Measurements from ENCODE around the gene PACSIN3. TPM values are rescaled to one million over a fixed set of nuclear protein-coding genes. Genes with fewer than 3 reads are reported as not detected.

The PACSIN3 gene
- total and polyA plus RNA-seq, 2 donors (not counting 1 experiment from before 2014, with no cell fraction given), result 10.8 to 19.8 TPM

- Histone ChIP-seq H3K27ac (ENCODE audit: insufficient read depth, low read length) (no peak overlapping the region), H2AFZ (ENCODE audit: low read length) (no peak overlapping the region), H4K20me1 (ENCODE audit: control insufficient read depth, extremely low read depth, insufficient read depth, low read length) (no peaks in the 10 kb centered on the region), H3K79me2 (ENCODE audit: control insufficient read depth, insufficient read depth, low read length) (no peaks in the 10 kb centered on the region), H3K9me3 (ENCODE audit: control insufficient read depth, insufficient read depth, low read depth, low read length) (no peaks in the 10 kb centered on the region), H3K4me1 (ENCODE audit: control insufficient read depth, extremely low read depth, insufficient read depth, low read length) (no peaks in the 10 kb centered on the region), H3K27me3 (ENCODE audit: control insufficient read depth, insufficient read depth, low read length) (no peaks in the 10 kb centered on the region), H3K36me3 (ENCODE audit: control insufficient read depth, insufficient read depth, low read length) (no peaks in the 10 kb centered on the region), H3K9ac (ENCODE audit: insufficient read depth, low read length) (no peak overlapping the region), H3K4me3 (replicated peaks in 1 of 4; ENCODE audit: control extremely low read depth in 1 of 4, insufficient read depth in 1 of 4, low read depth in 3 of 4, low read length in 4 of 4) (no peak overlapping the region), H3K4me2 (ENCODE audit: extremely low read depth, insufficient read depth, low read length) (no peak overlapping the region)
- TF ChIP-seq EZH2 (IDR thresholded peaks at IDR 0.05; ENCODE audit: low read length, missing control alignments) (no peak), CTCF (conservative IDR thresholded peaks at IDR 0.05 in 1 of 2, IDR thresholded peaks at IDR 0.05 in 1 of 2; ENCODE audit: low read depth in 1 of 2, low read length in 2 of 2) (no peak)
- DNase-seq (ENCODE audit: low read depth in 2 of 2), result peak in 1 of 2 donors; percentile 33
These were observed 39.5 kb upstream of the PACSIN3 start for GRCh38 chr11:47225552-47226400.

- H3K36me3 ChIP-seq (ENCODE audit: control insufficient read depth, insufficient read depth, low read length), result peaks cover 2% of the 10 kb centered on the region
- no peaks in the 10 kb centered on the region for H4K20me1 ChIP-seq (ENCODE audit: control insufficient read depth, extremely low read depth, insufficient read depth, low read length)
- DNase-seq (ENCODE audit: low read depth in 2 of 2), result no peak
- no peak for TF ChIP-seq EZH2 (IDR thresholded peaks at IDR 0.05; ENCODE audit: low read length, missing control alignments)
- no peak for TF ChIP-seq CTCF (conservative IDR thresholded peaks at IDR 0.05 in 1 of 2, IDR thresholded peaks at IDR 0.05 in 1 of 2; ENCODE audit: low read depth in 1 of 2, low read length in 2 of 2)
- no peak overlapping the region for H3K4me3 ChIP-seq (replicated peaks in 1 of 4; ENCODE audit: control extremely low read depth in 1 of 4, insufficient read depth in 1 of 4, low read depth in 3 of 4, low read length in 4 of 4)
- peaks cover 7% of the 10 kb centered on the region for H3K79me2 ChIP-seq (ENCODE audit: control insufficient read depth, insufficient read depth, low read length)
- peaks cover 10% of the 10 kb centered on the region for H3K4me1 ChIP-seq (ENCODE audit: control insufficient read depth, extremely low read depth, insufficient read depth, low read length)
- H2AFZ ChIP-seq (ENCODE audit: low read length), result no peak overlapping the region
- H3K9me3 ChIP-seq (ENCODE audit: control insufficient read depth, insufficient read depth, low read depth, low read length), result no peaks in the 10 kb centered on the region
- H3K9ac ChIP-seq (ENCODE audit: insufficient read depth, low read length), result no peak overlapping the region
- H3K27ac ChIP-seq (ENCODE audit: insufficient read depth, low read length), result no peak overlapping the region
- no peak overlapping the region for H3K4me2 ChIP-seq (ENCODE audit: extremely low read depth, insufficient read depth, low read length)
- no peaks in the 10 kb centered on the region for H3K27me3 ChIP-seq (ENCODE audit: control insufficient read depth, insufficient read depth, low read length)
These were observed 36.5 kb upstream of the PACSIN3 start for GRCh38 chr11:47222696-47223095.

- Histone ChIP-seq H3K27me3 (ENCODE audit: control insufficient read depth, insufficient read depth, low read length) (no peaks in the 10 kb centered on the region), H3K4me3 (replicated peaks in 1 of 4; ENCODE audit: control extremely low read depth in 1 of 4, insufficient read depth in 1 of 4, low read depth in 3 of 4, low read length in 4 of 4) (no peak overlapping the region), H3K9ac (ENCODE audit: insufficient read depth, low read length) (no peak overlapping the region), H4K20me1 (ENCODE audit: control insufficient read depth, extremely low read depth, insufficient read depth, low read length) (no peaks in the 10 kb centered on the region), H3K79me2 (ENCODE audit: control insufficient read depth, insufficient read depth, low read length) (peaks cover 13% of the 10 kb centered on the region), H3K9me3 (ENCODE audit: control insufficient read depth, insufficient read depth, low read depth, low read length) (no peaks in the 10 kb centered on the region), H2AFZ (ENCODE audit: low read length) (no peak overlapping the region), H3K4me1 (ENCODE audit: control insufficient read depth, extremely low read depth, insufficient read depth, low read length) (peaks cover 19% of the 10 kb centered on the region), H3K4me2 (ENCODE audit: extremely low read depth, insufficient read depth, low read length) (peak overlapping the region; percentile 56), H3K27ac (ENCODE audit: insufficient read depth, low read length) (no peak overlapping the region), H3K36me3 (ENCODE audit: control insufficient read depth, insufficient read depth, low read length) (peaks cover 2% of the 10 kb centered on the region)
- DNase-seq (ENCODE audit: low read depth in 2 of 2), result peak; percentile 69 to 86
- TF ChIP-seq CTCF (conservative IDR thresholded peaks at IDR 0.05 in 1 of 2, IDR thresholded peaks at IDR 0.05 in 1 of 2; ENCODE audit: low read depth in 1 of 2, low read length in 2 of 2), result no peak
- TF ChIP-seq EZH2 (IDR thresholded peaks at IDR 0.05; ENCODE audit: low read length, missing control alignments), result no peak
These were observed 34.2 kb upstream of the PACSIN3 start for GRCh38 chr11:47220401-47220821.
